ENCODE results near the gene R3HDM4. TPM values are rescaled to one million over a fixed set of nuclear protein-coding genes. Genes with fewer than 3 reads are reported as not detected.

The R3HDM4 gene
- total and polyA plus RNA-seq, 2 donors (not counting 3 experiments of a cell fraction or from before 2014, with no cell fraction given): 51.8 to 53.9 TPM

GRCh38 chr19:948842-949496 is 36.0 kb upstream of the R3HDM4 start:
- no TSS peak for BruUV-seq (replicated peaks)
- ChIA-PET CTCF (no interaction called here), POLR2A (interaction anchor here (0.8 kb wide), 1 partner anchor 425 kb away, joined by 5 read pairs; no protein-coding TSS in a partner anchor)
- intact Hi-C loops (cut with micrococcal nuclease) (no loop called here), dilution Hi-C loops (cut with MboI; ENCODE audit: extremely low pct_ligation_motif_present, low sequenced_read_pairs) (no loop called here)
- no peak for FAIRE-seq
- Histone ChIP-seq H3K4me1 (ENCODE audit: control insufficient read depth, extremely low read depth, insufficient read depth, low read length) (peaks cover 4% of the 10 kb centered on the region), H3K4me2 (ENCODE audit: insufficient read depth, low read length) (no peak overlapping the region), H3K9ac (replicated peaks; ENCODE audit: extremely low read depth, insufficient read depth, low read length) (no peak overlapping the region), H3K4me3 (replicated peaks in 1 of 3; ENCODE audit: insufficient read depth in 1 of 3, low read depth in 1 of 3, low read length in 3 of 3) (no peak overlapping the region), H3K9me3 (replicated peaks; ENCODE audit: control insufficient read depth, insufficient read depth, low read length) (no peaks in the 10 kb centered on the region), H3K9me1 (replicated peaks; ENCODE audit: control insufficient read depth, extremely low read depth, insufficient read depth, low read length) (no peaks in the 10 kb centered on the region), H4K20me1 (replicated peaks; ENCODE audit: control insufficient read depth, extremely low read depth, insufficient read depth, low read length) (no peaks in the 10 kb centered on the region), H3K36me3 (ENCODE audit: control insufficient read depth in 2 of 2, extremely low read depth in 1 of 2, insufficient read depth in 2 of 2, low read length in 2 of 2) (no peaks in the 10 kb centered on the region), H3K27ac (ENCODE audit: insufficient read depth, low read depth, low read length) (no peak overlapping the region), H3K79me2 (ENCODE audit: control insufficient read depth, insufficient read depth, low read length) (no peaks in the 10 kb centered on the region), H3K27me3 (ENCODE audit: control insufficient read depth in 2 of 2, insufficient read depth in 2 of 2, low read length in 2 of 2) (no peaks in the 10 kb centered on the region), H2AFZ (ENCODE audit: low read depth, low read length) (no peak overlapping the region)
- DNase-seq (ENCODE audit: low read depth, low spot score): no peak
- TF ChIP-seq, protein P1, sequence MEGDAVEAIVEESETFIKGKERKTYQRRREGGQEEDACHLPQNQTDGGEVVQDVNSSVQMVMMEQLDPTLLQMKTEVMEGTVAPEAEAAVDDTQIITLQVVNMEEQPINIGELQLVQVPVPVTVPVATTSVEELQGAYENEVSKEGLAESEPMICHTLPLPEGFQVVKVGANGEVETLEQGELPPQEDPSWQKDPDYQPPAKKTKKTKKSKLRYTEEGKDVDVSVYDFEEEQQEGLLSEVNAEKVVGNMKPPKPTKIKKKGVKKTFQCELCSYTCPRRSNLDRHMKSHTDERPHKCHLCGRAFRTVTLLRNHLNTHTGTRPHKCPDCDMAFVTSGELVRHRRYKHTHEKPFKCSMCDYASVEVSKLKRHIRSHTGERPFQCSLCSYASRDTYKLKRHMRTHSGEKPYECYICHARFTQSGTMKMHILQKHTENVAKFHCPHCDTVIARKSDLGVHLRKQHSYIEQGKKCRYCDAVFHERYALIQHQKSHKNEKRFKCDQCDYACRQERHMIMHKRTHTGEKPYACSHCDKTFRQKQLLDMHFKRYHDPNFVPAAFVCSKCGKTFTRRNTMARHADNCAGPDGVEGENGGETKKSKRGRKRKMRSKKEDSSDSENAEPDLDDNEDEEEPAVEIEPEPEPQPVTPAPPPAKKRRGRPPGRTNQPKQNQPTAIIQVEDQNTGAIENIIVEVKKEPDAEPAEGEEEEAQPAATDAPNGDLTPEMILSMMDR (IDR thresholded peaks at IDR 0.05; ENCODE audit: extremely low read depth in 1 of 2, insufficient read depth in 1 of 2, low read depth in 1 of 2, low read length in 2 of 2): no peak
- TF ChIP-seq MAX (IDR thresholded peaks at IDR 0.05; ENCODE audit: insufficient read depth, insufficient read length) (no peak), GATA2 (IDR thresholded peaks at IDR 0.05; ENCODE audit: insufficient read depth, insufficient read length, low read depth, low read length) (no peak), FOS (IDR thresholded peaks at IDR 0.05; ENCODE audit: borderline replicate concordance, insufficient read depth, low read length) (no peak), MYC (IDR thresholded peaks at IDR 0.05; ENCODE audit: low read depth, low read length) (no peak), EZH2 (IDR thresholded peaks at IDR 0.05; ENCODE audit: borderline replicate concordance, low read depth, low read length, severe bottlenecking) (no peak), POLR2AphosphoS5 (IDR thresholded peaks at IDR 0.05; ENCODE audit: insufficient read depth, low read depth, low read length) (no peak), JUN (IDR thresholded peaks at IDR 0.05; ENCODE audit: borderline replicate concordance, insufficient read depth, insufficient read length, low read depth) (no peak), POLR2A (IDR thresholded peaks at IDR 0.05; ENCODE audit: low read depth, low read length) (no peak)

All from endothelial cell of umbilical vein (primary cell).